Activated CD4-positive, alpha-beta T cell treated with anti-CD3 and anti-CD28 coated beads, Interleukin-2, amount 10 ng/mL, durations not matched to agents 24 days and 14 days (primary cell): ENCODE results near the gene AMH. TPM values are rescaled to one million over a fixed set of nuclear protein-coding genes. Genes with fewer than 3 reads are reported as not detected.

ENCODE experiments used
- DNase-seq: peaks from one replicate; pipeline ENCODE4 v3.0.0; 2022
- H3K27ac Mint-ChIP-seq: one replicate; pipeline ENCODE4 v1.8.0; 2022; ENCODE audit warnings: mild to moderate bottlenecking, mixed read lengths
- H3K27me3 Mint-ChIP-seq: one replicate; pipeline ENCODE4 v1.8.0; 2022; ENCODE audit warnings: mixed read lengths
- H3K36me3 Mint-ChIP-seq: one replicate; pipeline ENCODE4 v1.8.0; 2022; ENCODE audit warnings: low read depth, mild to moderate bottlenecking, mixed read lengths
- H3K4me1 Mint-ChIP-seq: one replicate; pipeline ENCODE4 v1.8.0; 2021; ENCODE audit warnings: mixed read lengths
- H3K4me3 Mint-ChIP-seq: one replicate; pipeline ENCODE4 v1.8.0; 2022; ENCODE audit warnings: mild to moderate bottlenecking, moderate library complexity, mixed read lengths
- H3K9me3 Mint-ChIP-seq: one replicate; pipeline ENCODE4 v1.8.0; 2021; ENCODE audit warnings: mixed read lengths
- intact Hi-C: fragments of 100-400 bp; cut with micrococcal nuclease; formaldehyde crosslinking; loops from one replicate; pipeline ENCODE4 v1.15.1; 2023
- total RNA-seq: library from RNA; stranded (reverse); gene quantifications from 2 replicates; pipeline ENCODE4 v1.2.3, GENCODE V29; 2022

Gene AMH
- total RNA-seq, 1 donor from 2014 or later, result 4.0 TPM

- Mint-ChIP-seq H3K27me3 (no peaks in the 10 kb centered on the region), H3K36me3 (peaks cover 15% of the 10 kb centered on the region), H3K4me3 (peak overlapping the region; percentile 85), H3K4me1 (peaks cover 25% of the 10 kb centered on the region), H3K27ac (no peak overlapping the region), H3K9me3 (no peaks in the 10 kb centered on the region)
- DNase-seq, result no peak
- intact Hi-C loops, result no loop called here
These were observed 42.1 kb downstream of the AMH start for GRCh38 chr19:2291185-2291751.

- Mint-ChIP-seq H3K4me1 (peaks cover 6% of the 10 kb centered on the region), H3K9me3 (no peaks in the 10 kb centered on the region), H3K36me3 (peaks cover 13% of the 10 kb centered on the region), H3K4me3 (no peak overlapping the region), H3K27me3 (no peaks in the 10 kb centered on the region), H3K27ac (no peak overlapping the region)
- intact Hi-C loops, result no loop called here
- DNase-seq, result no peak
These were observed 45.7 kb downstream of the AMH start for GRCh38 chr19:2294687-2295335.

- Mint-ChIP-seq H3K4me3 (no peak overlapping the region), H3K27me3 (peaks cover 2% of the 10 kb centered on the region), H3K36me3 (peaks cover 13% of the 10 kb centered on the region), H3K27ac (no peak overlapping the region), H3K4me1 (peaks cover 6% of the 10 kb centered on the region), H3K9me3 (no peaks in the 10 kb centered on the region)
- DNase-seq, result no peak
- intact Hi-C loops, result no loop called here
These were observed 47.0 kb downstream of the AMH start for GRCh38 chr19:2296141-2296540.

GRCh38 chr19:2300533-2300932 lies 51.4 kb downstream of the AMH start:
- peaks cover 3% of the 10 kb centered on the region for H3K4me1 Mint-ChIP-seq
- no peak overlapping the region for H3K27ac Mint-ChIP-seq
- H3K27me3 Mint-ChIP-seq, result peaks cover 30% of the 10 kb centered on the region
- intact Hi-C loops, result no loop called here
- H3K9me3 Mint-ChIP-seq, result no peaks in the 10 kb centered on the region
- H3K4me3 Mint-ChIP-seq, result no peak overlapping the region
- no peak for DNase-seq
- peaks cover 4% of the 10 kb centered on the region for H3K36me3 Mint-ChIP-seq

Other genes starting within 250 kb of the AMH start
- 25.8 and 30.2 TPM in 2 replicates for gene BTBD2, start 233.6 kb upstream of the AMH start, total RNA-seq
- 159 and 169 TPM in 2 replicates for gene MKNK2, start 198.1 kb upstream of the AMH start, total RNA-seq
- gene MOB3A, start 153.0 kb upstream of the AMH start, total RNA-seq, result 184 and 185 TPM in 2 replicates
- gene IZUMO4, start 152.4 kb upstream of the AMH start, total RNA-seq, result 9.5 and 10.0 TPM in 2 replicates
- 104 and 113 TPM in 2 replicates for gene AP3D1, start 97.8 kb upstream of the AMH start, total RNA-seq
- 127 and 137 TPM in 2 replicates for gene DOT1L, start 85.4 kb upstream of the AMH start, total RNA-seq
- 70.5 and 71.6 TPM in 2 replicates for gene PLEKHJ1, start 13.0 kb upstream of the AMH start, total RNA-seq
- 159 and 171 TPM in 2 replicates for gene SF3A2, start 12.5 kb upstream of the AMH start, total RNA-seq
- gene JSRP1, start 7.1 kb downstream of the AMH start, total RNA-seq, result 0.40 and 0.91 TPM in 2 replicates
- gene PEAK3, start 32.9 kb downstream of the AMH start, total RNA-seq, result 0.09 TPM in 1 of 2 replicates, not detected in the other
- 0.09 and 0.26 TPM in 2 replicates for gene LINGO3, start 58.8 kb downstream of the AMH start, total RNA-seq
- 190 and 192 TPM in 2 replicates for gene LSM7, start 79.3 kb downstream of the AMH start, total RNA-seq
- 69.7 and 69.8 TPM in 2 replicates for gene SPPL2B, start 79.4 kb downstream of the AMH start, total RNA-seq
- 0.09 TPM in 1 of 2 replicates, not detected in the other for gene TMPRSS9, start 110.9 kb downstream of the AMH start, total RNA-seq
- gene TIMM13, start 178.3 kb downstream of the AMH start, total RNA-seq, result 182 and 190 TPM in 2 replicates
- 120 TPM in 2 replicates for gene LMNB2, start 207.6 kb downstream of the AMH start, total RNA-seq
- gene GADD45B, start 226.8 kb downstream of the AMH start, total RNA-seq, result 101 and 102 TPM in 2 replicates